ENCODE measurements around the gene RHOB. TPM values are rescaled to one million over a fixed set of nuclear protein-coding genes. Genes with fewer than 3 reads are reported as not detected.

The RHOB gene
- total RNA-seq, 4 donors from 2014 or later: 809 to 1,532 (median 1,203) TPM

- H3K4me1 ChIP-seq: peaks cover 0 to 27% (median 7%) of the 10 kb centered on the region in 4 donors
- intact Hi-C loops (cut with DNase I): no loop called here
- no peaks in the 10 kb centered on the region for H3K9me3 ChIP-seq
- H3K27me3 ChIP-seq: no peaks in the 10 kb centered on the region
- H3K4me3 ChIP-seq: no peak overlapping the region
- no peak overlapping the region for H3K27ac ChIP-seq (replicated peaks in 1 of 4)
- H3K36me3 ChIP-seq: no peaks in the 10 kb centered on the region
- DNase-seq (ENCODE audit: extremely low spot score): no peak
- no peak for TF ChIP-seq CTCF (IDR thresholded peaks at IDR 0.05)
- no peak for TF ChIP-seq EP300 (IDR thresholded peaks at IDR 0.05)
- no peak for TF ChIP-seq POLR2A (IDR thresholded peaks at IDR 0.05; ENCODE audit: low read depth)
- TF ChIP-seq POLR2AphosphoS5 (IDR thresholded peaks at IDR 0.05): no peak
- 90% methylated on average over 4 of the region's 4 CpGs for WGBS
Measured at GRCh38 chr2:20471148-20471547, 24.3 kb downstream of the RHOB start.

- no peak for TF ChIP-seq EP300 (IDR thresholded peaks at IDR 0.05)
- no peak for TF ChIP-seq CTCF (IDR thresholded peaks at IDR 0.05)
- no peak for TF ChIP-seq POLR2AphosphoS5 (IDR thresholded peaks at IDR 0.05)
- no peak for TF ChIP-seq POLR2A (IDR thresholded peaks at IDR 0.05; ENCODE audit: low read depth)
- no peaks in the 10 kb centered on the region for H3K27me3 ChIP-seq
- no peaks in the 10 kb centered on the region for H3K36me3 ChIP-seq
- 75% methylated on average over 1 of the region's 1 CpG for WGBS
- peaks cover 0 to 22% (median 2%) of the 10 kb centered on the region in 4 donors for H3K4me1 ChIP-seq
- no peak overlapping the region for H3K4me3 ChIP-seq
- no peak for DNase-seq (ENCODE audit: extremely low spot score)
- H3K9me3 ChIP-seq: no peaks in the 10 kb centered on the region
- intact Hi-C loops (cut with DNase I): no loop called here
- H3K27ac ChIP-seq (replicated peaks in 1 of 4): no peak overlapping the region
Measured at GRCh38 chr2:20471902-20472559, 25.2 kb downstream of the RHOB start.

- no peaks in the 10 kb centered on the region for H3K9me3 ChIP-seq
- WGBS: 94% methylated on average over 4 of the region's 4 CpGs
Measured at GRCh38 chr2:20472569-20472968, 25.7 kb downstream of the RHOB start.

GRCh38 chr2:20473128-20473527, 26.3 kb downstream of the RHOB start:
- WGBS: 84% methylated on average over 4 of the region's 4 CpGs
- Histone ChIP-seq H3K4me3 (no peak overlapping the region), H3K9me3 (no peaks in the 10 kb centered on the region), H3K36me3 (no peaks in the 10 kb centered on the region), H3K4me1 (peaks cover 0 to 16% (median 0%) of the 10 kb centered on the region in 4 donors), H3K27ac (replicated peaks in 1 of 4) (no peak overlapping the region), H3K27me3 (no peaks in the 10 kb centered on the region)
- intact Hi-C loops (cut with DNase I): no loop called here
- no peak for DNase-seq (ENCODE audit: extremely low spot score)
- no peak for TF ChIP-seq EP300 (IDR thresholded peaks at IDR 0.05)
- no peak for TF ChIP-seq POLR2A (IDR thresholded peaks at IDR 0.05; ENCODE audit: low read depth)
- TF ChIP-seq POLR2AphosphoS5 (IDR thresholded peaks at IDR 0.05): no peak
- TF ChIP-seq CTCF (IDR thresholded peaks at IDR 0.05): no peak

More at GRCh38 chr2:20472569-20472968, 25.7 kb downstream of the RHOB start:
- Histone ChIP-seq H3K4me1 (peaks cover 0 to 16% (median 0%) of the 10 kb centered on the region in 4 donors), H3K27ac (replicated peaks in 1 of 4) (no peak overlapping the region), H3K36me3 (no peaks in the 10 kb centered on the region), H3K27me3 (no peaks in the 10 kb centered on the region), H3K4me3 (no peak overlapping the region)
- no peak for TF ChIP-seq EP300 (IDR thresholded peaks at IDR 0.05)
- no peak for TF ChIP-seq POLR2AphosphoS5 (IDR thresholded peaks at IDR 0.05)
- TF ChIP-seq POLR2A (IDR thresholded peaks at IDR 0.05; ENCODE audit: low read depth): no peak
- no peak for TF ChIP-seq CTCF (IDR thresholded peaks at IDR 0.05)
- intact Hi-C loops (cut with DNase I): no loop called here
- DNase-seq (ENCODE audit: extremely low spot score): no peak
